HG03066 (cell line): ENCODE results near the gene DCST1.

Experiments used
- ATAC-seq: cut with Tn5 transposase; IDR thresholded peaks from one replicate; pipeline ENCODE4 v1.9.1; 2021; ENCODE audit warnings: low read depth; ENCODE audit not compliant: unreplicated experiment

The DCST1 gene

DNA sequence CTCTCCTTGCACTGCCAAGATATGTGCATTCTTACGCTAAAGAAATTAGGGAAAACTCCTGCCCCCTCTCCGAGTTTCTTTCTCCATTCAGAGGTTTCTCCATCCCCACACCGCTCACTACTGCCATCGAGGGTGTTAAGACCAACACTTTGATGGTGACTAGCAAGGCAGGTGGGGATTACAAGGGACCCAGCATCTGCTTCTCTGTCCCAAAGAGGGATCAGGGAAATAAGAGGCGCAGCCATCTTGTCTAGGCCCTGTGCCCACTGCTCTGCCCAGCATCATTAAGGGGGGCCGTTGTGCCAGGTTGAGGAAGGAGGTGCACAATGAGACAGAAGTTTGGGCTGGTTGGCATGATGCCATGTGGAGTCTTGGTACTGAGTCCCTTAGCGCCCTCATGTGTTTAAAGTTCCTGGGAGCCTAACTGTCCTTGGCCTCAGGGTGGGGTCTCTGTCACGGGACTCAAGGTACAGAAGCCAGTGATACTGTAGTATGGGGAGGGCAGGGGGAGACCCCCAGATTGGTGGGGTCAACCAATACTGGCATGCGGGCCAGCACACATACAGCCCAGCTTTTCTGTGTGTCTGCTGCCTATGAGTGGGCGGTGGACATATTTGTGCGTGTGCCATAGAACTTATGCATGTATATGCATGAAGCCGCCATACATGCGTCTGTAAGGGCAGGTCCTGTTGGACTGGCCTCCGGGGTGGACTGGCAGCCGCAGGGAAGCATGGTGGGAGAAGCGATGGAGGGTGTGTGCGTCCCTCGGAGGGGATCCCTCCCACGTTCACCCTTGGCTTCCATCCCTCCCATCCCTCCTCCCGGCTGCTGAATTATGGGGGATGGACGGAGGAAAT is 50.5 kb downstream of the DCST1 start:
- no peak for ATAC-seq

DNA sequence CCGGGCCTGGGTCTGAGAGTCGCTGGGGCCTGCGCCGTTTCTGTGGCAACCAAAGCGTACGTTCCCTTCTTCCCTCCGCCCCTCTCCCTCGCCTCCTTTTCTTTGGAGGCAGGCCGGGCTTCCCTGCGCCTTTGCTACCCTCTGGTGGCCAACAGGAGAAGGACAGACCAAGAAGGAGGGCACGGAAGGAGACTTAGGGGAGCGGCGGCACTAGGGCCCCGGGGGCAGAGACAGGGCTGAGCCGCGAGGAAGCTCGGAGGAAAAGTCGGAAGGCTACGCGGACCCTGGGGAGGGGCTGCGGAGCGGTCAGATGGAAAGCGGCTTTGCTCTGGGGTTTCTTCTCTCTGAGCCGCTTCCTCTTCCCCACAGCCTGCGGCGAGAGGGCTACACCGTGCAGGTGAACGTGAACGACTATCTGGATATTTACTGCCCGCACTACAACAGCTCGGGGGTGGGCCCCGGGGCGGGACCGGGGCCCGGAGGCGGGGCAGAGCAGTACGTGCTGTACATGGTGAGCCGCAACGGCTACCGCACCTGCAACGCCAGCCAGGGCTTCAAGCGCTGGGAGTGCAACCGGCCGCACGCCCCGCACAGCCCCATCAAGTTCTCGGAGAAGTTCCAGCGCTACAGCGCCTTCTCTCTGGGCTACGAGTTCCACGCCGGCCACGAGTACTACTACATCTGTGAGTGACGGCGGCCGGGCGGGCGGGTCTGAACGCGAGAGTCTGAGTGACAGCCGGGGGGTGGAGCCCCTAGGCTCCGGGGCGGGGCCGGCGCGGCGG is 51.3 kb downstream of the DCST1 start:
- ATAC-seq, result peak; percentile 78

DNA sequence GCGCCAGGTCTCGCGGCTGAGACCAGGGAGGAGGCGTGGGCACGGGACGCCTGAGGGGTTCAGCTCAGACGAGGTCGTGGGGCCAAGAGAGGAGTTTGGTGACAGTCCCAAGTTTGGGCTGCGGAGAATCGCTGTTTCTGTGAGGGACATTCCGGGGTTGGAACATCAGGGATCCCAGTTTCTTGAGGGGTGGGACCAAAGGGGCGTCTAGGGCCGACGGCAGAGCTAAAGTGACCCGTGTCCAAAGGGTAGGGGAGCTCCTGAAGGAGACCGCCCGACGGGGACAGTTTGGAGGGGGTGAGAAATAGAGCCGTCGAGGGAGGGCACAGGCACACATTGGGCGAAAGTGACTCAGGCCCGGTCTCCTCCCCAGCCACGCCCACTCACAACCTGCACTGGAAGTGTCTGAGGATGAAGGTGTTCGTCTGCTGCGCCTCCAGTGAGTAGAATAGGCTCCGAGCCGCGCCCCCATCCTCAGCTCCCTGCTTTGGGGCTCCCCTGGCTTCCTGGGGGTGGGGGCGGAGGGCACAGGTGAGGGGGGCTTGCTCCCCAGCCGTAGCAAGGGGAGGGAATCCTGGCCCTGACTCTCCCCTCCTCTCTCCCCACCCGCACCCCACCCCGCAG is 52.0 kb downstream of the DCST1 start:
- ATAC-seq, result no peak

DNA sequence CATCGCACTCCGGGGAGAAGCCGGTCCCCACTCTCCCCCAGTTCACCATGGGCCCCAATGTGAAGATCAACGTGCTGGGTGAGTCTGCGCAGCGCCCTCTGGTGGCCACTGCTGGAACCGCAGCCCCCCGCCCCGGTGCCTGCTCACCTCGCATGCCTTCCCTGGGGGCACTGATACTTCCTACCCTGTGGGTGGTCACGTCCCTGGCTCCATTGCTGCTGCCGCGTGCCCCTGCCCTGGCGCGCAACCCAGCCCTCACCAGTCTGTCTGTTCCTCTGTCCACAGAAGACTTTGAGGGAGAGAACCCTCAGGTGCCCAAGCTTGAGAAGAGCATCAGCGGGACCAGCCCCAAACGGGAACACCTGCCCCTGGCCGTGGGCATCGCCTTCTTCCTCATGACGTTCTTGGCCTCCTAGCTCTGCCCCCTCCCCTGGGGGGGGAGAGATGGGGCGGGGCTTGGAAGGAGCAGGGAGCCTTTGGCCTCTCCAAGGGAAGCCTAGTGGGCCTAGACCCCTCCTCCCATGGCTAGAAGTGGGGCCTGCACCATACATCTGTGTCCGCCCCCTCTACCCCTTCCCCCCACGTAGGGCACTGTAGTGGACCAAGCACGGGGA is 52.6 kb downstream of the DCST1 start:
- ATAC-seq, result no peak

DNA sequence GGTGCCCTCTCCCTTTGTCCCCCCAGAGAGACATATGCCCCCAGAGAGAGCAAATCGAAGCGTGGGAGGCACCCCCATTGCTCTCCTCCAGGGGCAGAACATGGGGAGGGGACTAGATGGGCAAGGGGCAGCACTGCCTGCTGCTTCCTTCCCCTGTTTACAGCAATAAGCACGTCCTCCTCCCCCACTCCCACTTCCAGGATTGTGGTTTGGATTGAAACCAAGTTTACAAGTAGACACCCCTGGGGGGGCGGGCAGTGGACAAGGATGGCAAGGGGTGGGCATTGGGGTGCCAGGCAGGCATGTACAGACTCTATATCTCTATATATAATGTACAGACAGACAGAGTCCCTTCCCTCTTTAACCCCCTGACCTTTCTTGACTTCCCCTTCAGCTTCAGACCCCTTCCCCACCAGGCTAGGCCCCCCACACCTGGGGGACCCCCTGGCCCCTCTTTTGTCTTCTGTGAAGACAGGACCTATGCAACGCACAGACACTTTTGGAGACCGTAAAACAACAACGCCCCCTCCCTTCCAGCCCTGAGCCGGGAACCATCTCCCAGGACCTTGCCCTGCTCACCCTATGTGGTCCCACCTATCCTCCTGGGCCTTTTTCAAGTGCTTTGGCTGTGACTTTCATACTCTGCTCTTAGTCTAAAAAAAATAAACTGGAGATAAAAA is 53.4 kb downstream of the DCST1 start:
- no peak for ATAC-seq

DNA sequence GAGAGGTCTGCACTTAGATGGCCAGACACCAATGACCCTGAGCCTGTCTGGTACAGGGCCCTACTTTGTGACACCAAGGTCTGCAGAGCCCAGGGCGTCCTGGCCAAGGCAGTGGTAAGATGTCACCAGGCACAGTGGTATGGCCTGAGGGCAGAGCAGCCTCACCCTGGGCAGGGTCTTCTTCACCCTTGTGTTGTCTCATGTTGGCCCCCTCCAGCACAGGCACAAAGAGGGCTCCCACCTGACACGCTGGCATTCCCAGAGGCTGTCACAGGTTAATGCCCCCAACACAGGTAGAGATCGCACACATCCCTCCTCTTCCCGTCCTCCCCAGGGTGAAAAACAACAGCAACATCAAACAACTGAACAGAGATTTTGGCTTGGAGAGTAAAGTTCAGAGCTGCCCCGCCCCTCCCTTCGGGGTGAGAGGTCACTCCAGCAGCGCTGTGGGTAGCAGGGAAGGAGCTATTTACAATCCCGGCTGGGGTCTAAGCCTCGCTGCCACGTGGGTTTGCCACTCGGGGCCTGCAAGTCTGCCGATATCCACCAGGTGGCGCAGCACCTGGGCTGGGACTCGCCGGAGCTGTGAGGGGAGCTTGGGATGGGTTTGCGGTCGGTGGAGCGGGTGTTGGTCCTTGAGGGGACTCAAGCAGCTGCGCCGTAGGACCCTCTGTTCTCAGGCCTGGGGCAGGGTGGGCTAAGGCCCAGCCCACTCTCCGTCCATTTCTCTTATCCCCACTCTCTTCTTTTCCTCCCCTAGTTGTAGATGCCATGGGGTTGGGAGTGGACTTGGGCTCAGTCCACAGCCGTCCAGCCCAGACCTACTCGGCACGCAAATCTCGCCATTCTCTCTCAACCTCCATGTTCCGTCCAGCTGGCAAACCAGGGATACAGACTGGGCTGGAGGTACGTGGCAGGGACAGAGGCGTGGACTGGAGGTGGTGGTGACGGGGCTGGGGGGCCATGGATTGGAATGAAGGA is 57.7 kb downstream of the DCST1 start:
- no peak for ATAC-seq

DNA sequence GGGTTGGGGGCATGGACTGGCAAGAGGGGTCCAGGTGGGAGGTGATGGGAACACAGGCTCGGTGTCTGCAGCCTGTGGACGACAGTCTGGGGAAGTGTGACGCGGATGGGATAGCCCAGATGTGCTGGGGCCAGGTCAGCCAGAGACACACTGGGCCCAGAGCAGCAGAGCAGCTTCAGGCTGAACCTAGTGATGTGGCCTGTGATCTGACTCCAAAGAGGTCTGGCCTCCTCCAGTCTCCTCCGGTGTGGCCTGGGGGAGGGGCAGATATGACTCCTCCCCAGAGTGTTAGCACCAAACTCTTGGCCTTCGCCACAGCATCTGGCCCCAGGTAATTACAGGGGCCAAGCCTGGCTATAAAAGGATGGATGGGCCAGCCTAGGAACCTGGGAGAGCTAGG is 58.5 kb downstream of the DCST1 start:
- ATAC-seq, result no peak

DNA sequence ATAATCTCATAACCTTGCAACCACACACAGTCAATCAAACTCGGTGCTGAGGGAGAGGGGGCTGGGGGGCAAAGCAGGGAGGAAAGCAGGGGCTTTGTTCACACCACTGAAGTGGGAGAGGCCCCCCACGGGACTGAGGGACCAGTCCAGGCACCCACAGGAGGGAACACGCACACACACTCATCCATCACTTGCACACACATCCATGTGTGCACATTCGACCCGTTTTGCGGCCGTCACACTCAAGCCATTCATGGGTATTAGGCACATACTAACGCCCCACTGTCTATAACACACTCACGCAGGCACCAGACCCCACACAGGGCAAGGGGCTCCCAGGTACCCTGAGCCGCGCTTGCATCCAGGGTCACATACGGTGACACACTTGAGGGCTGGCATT is 59.0 kb downstream of the DCST1 start:
- ATAC-seq, result no peak

DNA sequence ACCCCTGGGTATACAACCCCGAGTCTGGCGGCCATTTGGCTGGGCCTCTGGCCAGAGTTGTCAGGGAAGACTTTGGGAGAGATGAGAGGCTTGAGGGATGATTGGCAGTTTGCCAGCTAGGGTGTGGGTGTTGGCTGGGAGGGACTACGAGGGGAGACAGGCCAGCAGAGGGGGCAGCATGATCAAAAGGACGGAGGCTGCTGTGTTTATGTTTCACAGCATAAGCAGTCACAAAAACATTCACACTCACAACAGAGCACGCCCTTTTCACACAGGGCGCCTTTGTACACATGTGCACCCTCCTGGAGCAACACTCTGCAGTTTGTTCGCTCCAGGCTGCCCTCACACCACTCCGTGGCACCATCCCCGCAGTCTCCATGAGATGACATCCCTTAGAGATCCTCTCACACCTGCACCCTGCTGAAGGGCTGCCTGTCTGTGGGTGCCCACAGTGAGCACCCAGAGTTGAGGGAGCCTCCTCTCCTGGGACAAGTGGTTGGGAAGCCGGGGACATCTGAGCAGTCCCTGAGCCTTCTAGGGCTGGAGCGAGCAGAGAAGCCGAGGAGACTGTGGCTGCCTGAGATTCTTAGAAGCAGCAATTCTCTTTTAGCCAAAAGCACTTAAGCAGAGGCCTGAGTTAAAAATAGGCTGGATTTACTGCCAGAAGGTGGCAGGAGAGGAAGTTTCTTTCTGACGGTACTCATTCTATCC is 60.4 kb downstream of the DCST1 start:
- ATAC-seq, result no peak

DNA sequence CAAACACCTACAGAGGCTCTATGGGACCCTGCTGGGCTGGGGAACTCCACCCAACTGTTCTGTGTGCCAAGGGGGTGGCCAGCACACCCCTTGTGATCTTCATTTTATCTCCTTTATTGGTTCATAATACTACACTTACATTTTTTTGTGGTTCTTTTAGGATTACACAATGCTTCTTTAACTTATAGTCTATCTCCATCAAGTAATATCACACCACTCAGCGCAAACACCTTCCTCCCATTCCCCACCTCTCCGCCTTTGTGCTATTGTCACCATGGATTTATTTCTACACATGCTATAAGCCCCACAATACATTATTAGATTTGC is 61.0 kb downstream of the DCST1 start:
- no peak for ATAC-seq

DNA sequence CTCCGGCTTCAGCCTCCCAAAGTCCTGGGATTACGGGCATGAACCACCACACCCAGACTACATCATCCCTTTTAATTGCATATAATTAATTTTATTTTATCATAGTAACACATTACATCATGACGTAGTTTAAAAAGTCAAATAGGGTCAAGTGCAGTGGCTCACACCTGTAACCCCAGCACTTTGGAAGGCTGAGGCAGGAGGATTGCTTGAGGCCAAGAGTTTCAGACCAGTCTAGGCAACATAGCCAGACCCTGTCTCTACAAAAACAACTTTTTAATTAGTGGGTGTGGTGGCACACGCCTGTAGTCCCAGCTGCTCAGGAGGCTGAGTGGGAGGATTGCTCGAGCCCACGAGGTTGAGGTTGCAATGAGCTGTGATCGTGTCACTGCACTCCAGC is 65.7 kb downstream of the DCST1 start:
- no peak for ATAC-seq
